GM10266 (cell line): ENCODE data around the gene BPI.

Experiments used
- DNase-seq: peaks from one replicate; pipeline ENCODE4 v3.0.0; 2012; ENCODE audit errors: extremely low spot score
- TF ChIP-seq, protein P1 (sequence below): IDR thresholded peaks from 2 replicates; pipeline ENCODE4 v1.5.1; 2012; ENCODE audit warnings: mild to moderate bottlenecking, low read depth; ENCODE audit not compliant: control insufficient read depth, insufficient read depth; ENCODE audit errors: missing control alignments

The BPI gene

DNA sequence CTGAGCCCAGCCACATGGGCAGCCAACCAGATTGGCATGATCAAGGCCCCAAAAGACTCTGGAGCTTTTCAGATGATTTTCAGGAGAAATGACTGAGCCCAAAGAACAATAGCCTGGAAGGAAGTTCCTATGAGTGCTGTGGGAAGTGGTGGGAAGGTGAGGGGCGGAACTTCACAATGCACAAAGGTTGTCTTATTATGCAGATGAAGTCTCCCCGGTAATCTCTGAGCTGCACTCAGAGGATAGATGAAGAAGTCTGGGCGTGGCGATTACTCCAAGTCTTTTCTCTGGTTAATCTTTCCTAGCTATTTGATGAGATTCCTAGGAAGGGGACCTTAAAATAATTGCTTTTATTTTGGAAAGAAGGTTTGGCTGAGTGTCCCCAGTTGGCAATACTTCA, 79.2 kb downstream of the BPI start:
- no peak for DNase-seq
- TF ChIP-seq, protein P1, sequence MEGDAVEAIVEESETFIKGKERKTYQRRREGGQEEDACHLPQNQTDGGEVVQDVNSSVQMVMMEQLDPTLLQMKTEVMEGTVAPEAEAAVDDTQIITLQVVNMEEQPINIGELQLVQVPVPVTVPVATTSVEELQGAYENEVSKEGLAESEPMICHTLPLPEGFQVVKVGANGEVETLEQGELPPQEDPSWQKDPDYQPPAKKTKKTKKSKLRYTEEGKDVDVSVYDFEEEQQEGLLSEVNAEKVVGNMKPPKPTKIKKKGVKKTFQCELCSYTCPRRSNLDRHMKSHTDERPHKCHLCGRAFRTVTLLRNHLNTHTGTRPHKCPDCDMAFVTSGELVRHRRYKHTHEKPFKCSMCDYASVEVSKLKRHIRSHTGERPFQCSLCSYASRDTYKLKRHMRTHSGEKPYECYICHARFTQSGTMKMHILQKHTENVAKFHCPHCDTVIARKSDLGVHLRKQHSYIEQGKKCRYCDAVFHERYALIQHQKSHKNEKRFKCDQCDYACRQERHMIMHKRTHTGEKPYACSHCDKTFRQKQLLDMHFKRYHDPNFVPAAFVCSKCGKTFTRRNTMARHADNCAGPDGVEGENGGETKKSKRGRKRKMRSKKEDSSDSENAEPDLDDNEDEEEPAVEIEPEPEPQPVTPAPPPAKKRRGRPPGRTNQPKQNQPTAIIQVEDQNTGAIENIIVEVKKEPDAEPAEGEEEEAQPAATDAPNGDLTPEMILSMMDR: no peak

DNA sequence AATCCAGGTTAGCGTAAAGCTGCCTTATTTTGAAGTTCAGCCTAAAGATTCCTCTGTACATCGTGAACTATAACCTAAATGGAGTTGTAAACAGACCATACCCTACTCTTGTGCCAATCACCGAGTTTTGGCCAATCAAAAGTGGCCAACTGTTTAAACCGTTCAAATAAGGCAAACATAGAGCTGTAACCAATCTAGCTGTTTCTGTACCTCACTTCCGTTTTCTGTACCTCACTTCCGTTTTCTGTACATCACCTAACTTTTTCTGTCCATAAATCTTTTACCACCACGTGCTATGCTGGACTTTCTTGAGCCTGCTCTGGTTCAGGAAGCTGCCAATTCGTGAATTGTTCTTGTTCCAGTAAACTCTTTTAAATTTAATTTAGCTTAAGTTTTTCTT, 82.0 kb downstream of the BPI start:
- no peak for DNase-seq

DNA sequence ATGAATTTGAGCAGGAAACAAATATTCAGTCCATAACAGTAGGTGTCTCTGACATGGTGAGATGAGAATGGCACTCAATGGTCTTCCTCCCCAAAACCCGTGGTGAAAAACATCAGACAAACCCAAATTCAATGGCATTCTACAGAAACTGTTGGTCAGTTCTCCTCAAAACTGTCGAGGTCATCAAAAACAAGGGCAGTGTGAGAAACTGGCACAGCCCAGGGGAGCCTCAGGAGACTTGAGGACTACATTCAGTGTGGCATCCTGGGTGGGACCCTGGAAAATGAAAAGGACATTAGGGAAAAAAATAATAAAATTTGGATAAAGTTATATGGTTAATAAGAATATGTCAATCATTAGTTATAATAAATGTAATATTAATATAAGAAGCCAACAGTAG, 82.9 kb downstream of the BPI start:
- TF ChIP-seq, protein P1: no peak
- no peak for DNase-seq

More for the DNA sequence above, 82.0 kb downstream of the BPI start:
- TF ChIP-seq, protein P1: no peak
